ENCODE data around the gene BOLA1. TPM values are rescaled to one million over a fixed set of nuclear protein-coding genes. Genes with fewer than 3 reads are reported as not detected.

BOLA1 gene
- total and polyA plus RNA-seq, 2 of the 13 experiments (the other 11 are each of a cell fraction or from before 2014, with no cell fraction given): 3.2 to 4.2 TPM

GRCh38 chr1:149885339-149886120, 13.8 kb upstream of the BOLA1 start (continued):
- TF ChIP-seq, protein P1, sequence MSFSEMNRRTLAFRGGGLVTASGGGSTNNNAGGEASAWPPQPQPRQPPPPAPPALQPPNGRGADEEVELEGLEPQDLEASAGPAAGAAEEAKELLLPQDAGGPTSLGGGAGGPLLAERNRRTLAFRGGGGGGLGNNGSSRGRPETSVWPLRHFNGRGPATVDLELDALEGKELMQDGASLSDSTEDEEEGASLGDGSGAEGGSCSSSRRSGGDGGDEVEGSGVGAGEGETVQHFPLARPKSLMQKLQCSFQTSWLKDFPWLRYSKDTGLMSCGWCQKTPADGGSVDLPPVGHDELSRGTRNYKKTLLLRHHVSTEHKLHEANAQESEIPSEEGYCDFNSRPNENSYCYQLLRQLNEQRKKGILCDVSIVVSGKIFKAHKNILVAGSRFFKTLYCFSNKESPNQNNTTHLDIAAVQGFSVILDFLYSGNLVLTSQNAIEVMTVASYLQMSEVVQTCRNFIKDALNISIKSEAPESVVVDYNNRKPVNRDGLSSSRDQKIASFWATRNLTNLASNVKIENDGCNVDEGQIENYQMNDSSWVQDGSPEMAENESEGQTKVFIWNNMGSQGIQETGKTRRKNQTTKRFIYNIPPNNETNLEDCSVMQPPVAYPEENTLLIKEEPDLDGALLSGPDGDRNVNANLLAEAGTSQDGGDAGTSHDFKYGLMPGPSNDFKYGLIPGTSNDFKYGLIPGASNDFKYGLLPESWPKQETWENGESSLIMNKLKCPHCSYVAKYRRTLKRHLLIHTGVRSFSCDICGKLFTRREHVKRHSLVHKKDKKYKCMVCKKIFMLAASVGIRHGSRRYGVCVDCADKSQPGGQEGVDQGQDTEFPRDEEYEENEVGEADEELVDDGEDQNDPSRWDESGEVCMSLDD (CRISPR knock-in tag; IDR thresholded peaks at IDR 0.05; ENCODE audit: borderline replicate concordance): no peak
- TF ChIP-seq ZBTB39 (CRISPR knock-in tag; IDR thresholded peaks at IDR 0.05) (no peak), GABPA (IDR thresholded peaks at IDR 0.05; ENCODE audit: low read depth, low read length) (no peak), GABPA (CRISPR knock-in tag; IDR thresholded peaks at IDR 0.05; ENCODE audit: low read depth) (0 out of 2 replicates have a peak, but pooled peaks have one; percentile 8), ZNF547 (CRISPR knock-in tag; IDR thresholded peaks at IDR 0.05) (0 out of 2 replicates have a peak, but pooled peaks have one; percentile 42), ZSCAN5A (CRISPR knock-in tag; IDR thresholded peaks at IDR 0.05; ENCODE audit: borderline replicate concordance) (no peak), MTF1 (CRISPR knock-in tag; IDR thresholded peaks at IDR 0.05) (0 out of 2 replicates have a peak, but pooled peaks have one; percentile 4), MBD4 (IDR thresholded peaks at IDR 0.05; ENCODE audit: borderline replicate concordance, low read length) (no peak; the same call in 1 of the 2 replicates), SMYD3 (CRISPR knock-in tag; IDR thresholded peaks at IDR 0.05) (no peak), FOXA1 (IDR thresholded peaks at IDR 0.05) (no peak), FOXA1 (CRISPR knock-in tag; IDR thresholded peaks at IDR 0.05) (peak; percentile 61), CBFB (CRISPR knock-in tag; IDR thresholded peaks at IDR 0.05) (no peak), ZNF629 (CRISPR knock-in tag; conservative IDR thresholded peaks at IDR 0.05) (no peak), RORA (CRISPR knock-in tag; IDR thresholded peaks at IDR 0.05) (no peak), XRCC5 (optimal IDR thresholded peaks at IDR 0.05; ENCODE audit: low read length) (no peak), ELF1 (CRISPR knock-in tag; IDR thresholded peaks at IDR 0.05) (no peak)
- TF ChIP-seq, protein P2, sequence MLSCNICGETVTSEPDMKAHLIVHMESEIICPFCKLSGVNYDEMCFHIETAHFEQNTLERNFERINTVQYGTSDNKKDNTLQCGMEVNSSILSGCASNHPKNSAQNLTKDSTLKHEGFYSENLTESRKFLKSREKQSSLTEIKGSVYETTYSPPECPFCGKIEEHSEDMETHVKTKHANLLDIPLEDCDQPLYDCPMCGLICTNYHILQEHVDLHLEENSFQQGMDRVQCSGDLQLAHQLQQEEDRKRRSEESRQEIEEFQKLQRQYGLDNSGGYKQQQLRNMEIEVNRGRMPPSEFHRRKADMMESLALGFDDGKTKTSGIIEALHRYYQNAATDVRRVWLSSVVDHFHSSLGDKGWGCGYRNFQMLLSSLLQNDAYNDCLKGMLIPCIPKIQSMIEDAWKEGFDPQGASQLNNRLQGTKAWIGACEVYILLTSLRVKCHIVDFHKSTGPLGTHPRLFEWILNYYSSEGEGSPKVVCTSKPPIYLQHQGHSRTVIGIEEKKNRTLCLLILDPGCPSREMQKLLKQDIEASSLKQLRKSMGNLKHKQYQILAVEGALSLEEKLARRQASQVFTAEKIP (CRISPR knock-in tag; IDR thresholded peaks at IDR 0.05; ENCODE audit: borderline replicate concordance): no peak
- TF ChIP-seq, protein P3, sequence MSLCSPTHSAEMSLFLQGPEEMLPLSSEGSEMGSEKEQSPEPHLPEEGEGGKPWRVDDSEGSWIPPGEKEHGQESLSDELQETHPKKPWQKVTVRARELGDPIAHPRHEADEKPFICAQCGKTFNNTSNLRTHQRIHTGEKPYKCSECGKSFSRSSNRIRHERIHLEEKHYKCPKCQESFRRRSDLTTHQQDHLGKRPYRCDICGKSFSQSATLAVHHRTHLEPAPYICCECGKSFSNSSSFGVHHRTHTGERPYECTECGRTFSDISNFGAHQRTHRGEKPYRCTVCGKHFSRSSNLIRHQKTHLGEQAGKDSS (CRISPR knock-in tag; IDR thresholded peaks at IDR 0.05; ENCODE audit: borderline replicate concordance, low read depth): no peak
- TF ChIP-seq, protein P4, sequence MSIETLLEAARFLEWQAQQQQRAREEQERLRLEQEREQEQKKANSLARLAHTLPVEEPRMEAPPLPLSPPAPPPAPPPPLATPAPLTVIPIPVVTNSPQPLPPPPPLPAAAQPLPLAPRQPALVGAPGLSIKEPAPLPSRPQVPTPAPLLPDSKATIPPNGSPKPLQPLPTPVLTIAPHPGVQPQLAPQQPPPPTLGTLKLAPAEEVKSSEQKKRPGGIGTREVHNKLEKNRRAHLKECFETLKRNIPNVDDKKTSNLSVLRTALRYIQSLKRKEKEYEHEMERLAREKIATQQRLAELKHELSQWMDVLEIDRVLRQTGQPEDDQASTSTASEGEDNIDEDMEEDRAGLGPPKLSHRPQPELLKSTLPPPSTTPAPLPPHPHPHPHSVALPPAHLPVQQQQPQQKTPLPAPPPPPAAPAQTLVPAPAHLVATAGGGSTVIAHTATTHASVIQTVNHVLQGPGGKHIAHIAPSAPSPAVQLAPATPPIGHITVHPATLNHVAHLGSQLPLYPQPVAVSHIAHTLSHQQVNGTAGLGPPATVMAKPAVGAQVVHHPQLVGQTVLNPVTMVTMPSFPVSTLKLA (IDR thresholded peaks at IDR 0.05): no peak

All from HepG2 (cell line).